Mesendoderm (in vitro differentiated cells): ENCODE data around the gene ADAMTSL1.

Experiments
- DNase-seq: peaks from one replicate; pipeline ENCODE4 v3.0.0; 2013
- H2AK5ac ChIP-seq: 2 replicates; pipeline ENCODE4 v1.6.1; 2013; ENCODE audit warnings: low read length, inconsistent platforms
- H2BK120ac ChIP-seq: 2 replicates; pipeline ENCODE4 v1.6.1; 2013; ENCODE audit warnings: low read depth, mild to moderate bottlenecking, low read length, moderate library complexity, mixed read lengths
- H2BK15ac ChIP-seq: replicated peaks from 2 replicates; pipeline ENCODE4 v1.6.1; 2013; ENCODE audit warnings: low read depth, mild to moderate bottlenecking, moderate library complexity
- H2BK5ac ChIP-seq: 2 replicates; pipeline ENCODE4 v1.6.1; 2013; ENCODE audit warnings: low read length, inconsistent platforms
- H3K18ac ChIP-seq: 2 replicates; pipeline ENCODE4 v1.6.1; 2013; ENCODE audit warnings: mild to moderate bottlenecking, low read length, mixed read lengths
- H3K23ac ChIP-seq: one replicate; pipeline ENCODE4 v1.6.1; 2013; ENCODE audit warnings: low read length
- H3K27ac ChIP-seq: 2 replicates; pipeline ENCODE4 v1.5.1; 2013; ENCODE audit warnings: low read depth, mild to moderate bottlenecking, inconsistent platforms, low read length, moderate library complexity
- H3K27me3 ChIP-seq: 2 replicates; pipeline ENCODE4 v1.6.1; 2013; ENCODE audit warnings: low read length, control low read depth, mild to moderate bottlenecking, inconsistent platforms; ENCODE audit not compliant: insufficient read depth, poor library complexity
- H3K36me3 ChIP-seq: 2 replicates; pipeline ENCODE4 v1.6.1; 2013; ENCODE audit warnings: low read length, inconsistent platforms; ENCODE audit not compliant: control insufficient read depth, insufficient read depth
- H3K4ac ChIP-seq: one replicate; pipeline ENCODE4 v1.6.1; 2013; ENCODE audit warnings: low read depth, mild to moderate bottlenecking, low read length, moderate library complexity
- H3K4me1 ChIP-seq: 2 replicates; pipeline ENCODE4 v1.6.1; 2013; ENCODE audit warnings: low read depth, low read length, inconsistent platforms; ENCODE audit not compliant: control insufficient read depth
- H3K4me2 ChIP-seq: 2 replicates; pipeline ENCODE4 v1.6.1; 2013; ENCODE audit warnings: low read length
- H3K4me3 ChIP-seq: 2 replicates; pipeline ENCODE4 v1.5.1; 2013; ENCODE audit warnings: mild to moderate bottlenecking, low read length
- H3K56ac ChIP-seq: one replicate; pipeline ENCODE4 v1.6.1; 2013; ENCODE audit warnings: low read length
- H3K79me1 ChIP-seq: 2 replicates; pipeline ENCODE4 v1.6.1; 2013; ENCODE audit warnings: low read length, inconsistent platforms
- H3K79me2 ChIP-seq: 2 replicates; pipeline ENCODE4 v1.6.1; 2013; ENCODE audit warnings: mild to moderate bottlenecking, low read length; ENCODE audit not compliant: control insufficient read depth, insufficient read depth
- H3K9ac ChIP-seq: 2 replicates; pipeline ENCODE4 v1.6.1; 2013; ENCODE audit warnings: low read length, inconsistent platforms
- H4K5ac ChIP-seq: one replicate; pipeline ENCODE4 v1.6.1; 2013; ENCODE audit warnings: low read length
- H4K8ac ChIP-seq: one replicate; pipeline ENCODE4 v1.6.1; 2013; ENCODE audit warnings: low read depth, mild to moderate bottlenecking, control low read depth, low read length, moderate library complexity
- WGBS: extraction: QIAGEN DNeasy Blood & Tissue Kit; methylation state at CpG from one replicate; pipeline ENCODE4 v1.1.7; 2013; ENCODE audit warnings: low lambda C conversion rate, missing lambda C conversion rate; ENCODE audit not compliant: insufficient coverage; ENCODE audit errors: extremely low coverage; 5-methylcytosine and 5-hydroxymethylcytosine counted together

The ADAMTSL1 gene

DNA sequence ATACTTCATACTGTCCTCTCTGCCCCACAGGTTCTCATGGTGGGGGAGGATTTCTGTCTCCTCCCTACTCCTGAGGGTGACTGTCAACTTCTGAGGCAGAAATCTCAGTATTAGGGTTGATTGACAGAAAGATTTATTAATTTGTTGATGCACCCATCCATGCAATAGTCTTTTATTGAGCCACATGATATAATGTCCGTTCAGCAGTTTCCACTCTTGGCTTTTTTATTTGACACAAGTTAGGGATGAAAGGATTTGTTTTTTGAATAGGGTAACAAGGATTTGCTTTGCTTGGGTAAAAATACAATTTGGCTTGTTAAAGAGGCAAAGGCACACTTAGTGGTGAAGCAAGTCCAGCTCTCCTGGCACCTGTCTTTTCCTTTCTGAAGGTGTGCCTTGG, 125.0 kb downstream of the ADAMTSL1 start:
- H3K79me1 ChIP-seq: no peaks in the 10 kb centered on the region

DNA sequence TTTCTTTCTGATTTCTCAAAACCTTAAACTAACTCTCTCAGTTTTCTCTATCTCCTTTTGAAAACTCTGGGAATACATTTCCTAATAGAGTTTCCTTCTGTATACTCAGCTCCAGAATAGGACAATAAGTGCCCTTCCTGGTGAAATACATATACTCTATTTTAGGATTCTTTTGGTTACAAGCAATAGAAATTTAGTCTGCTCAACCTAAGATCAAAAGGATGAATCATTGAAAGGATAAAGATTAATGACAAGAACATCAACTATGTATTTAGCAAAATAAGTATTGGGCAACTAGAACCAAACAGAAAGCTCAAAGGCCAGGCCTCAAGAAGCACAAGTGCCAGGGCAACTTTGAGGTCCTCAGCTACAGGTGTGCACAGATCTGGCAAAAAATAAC, 127.1 kb downstream of the ADAMTSL1 start:
- H2AK5ac ChIP-seq: no peak overlapping the region
- H3K27me3 ChIP-seq: no peaks in the 10 kb centered on the region
- no peak overlapping the region for H3K4me2 ChIP-seq
- no peak overlapping the region for H3K18ac ChIP-seq
- H3K79me1 ChIP-seq: no peaks in the 10 kb centered on the region
- H4K5ac ChIP-seq: no peak overlapping the region
- no peak overlapping the region for H3K27ac ChIP-seq
- DNase-seq: no peak
- no peak overlapping the region for H2BK120ac ChIP-seq
- no peak overlapping the region for H2BK15ac ChIP-seq
- H3K79me2 ChIP-seq: no peaks in the 10 kb centered on the region
- no peaks in the 10 kb centered on the region for H3K36me3 ChIP-seq
- no peak overlapping the region for H3K9ac ChIP-seq
- no peak overlapping the region for H3K56ac ChIP-seq
- H3K4me1 ChIP-seq: no peaks in the 10 kb centered on the region
- H2BK5ac ChIP-seq: no peak overlapping the region
- no peak overlapping the region for H3K23ac ChIP-seq
- H3K4ac ChIP-seq: no peak overlapping the region
- no peak overlapping the region for H4K8ac ChIP-seq
- no peak overlapping the region for H3K4me3 ChIP-seq

More for the DNA sequence above, 125.0 kb downstream of the ADAMTSL1 start:
- Histone ChIP-seq H3K9ac (no peak overlapping the region), H3K79me2 (no peaks in the 10 kb centered on the region), H3K18ac (no peak overlapping the region), H3K27me3 (no peaks in the 10 kb centered on the region), H3K4me1 (no peaks in the 10 kb centered on the region), H3K4me2 (no peak overlapping the region), H4K5ac (no peak overlapping the region), H4K8ac (no peak overlapping the region), H3K56ac (no peak overlapping the region), H3K27ac (no peak overlapping the region), H2BK120ac (no peak overlapping the region), H3K23ac (no peak overlapping the region), H2AK5ac (no peak overlapping the region), H2BK5ac (no peak overlapping the region), H3K36me3 (no peaks in the 10 kb centered on the region), H3K4me3 (no peak overlapping the region), H2BK15ac (no peak overlapping the region), H3K4ac (no peak overlapping the region)
- DNase-seq: no peak
- no CpG with 5 or more reads among the region's 1 CpG for WGBS

DNA sequence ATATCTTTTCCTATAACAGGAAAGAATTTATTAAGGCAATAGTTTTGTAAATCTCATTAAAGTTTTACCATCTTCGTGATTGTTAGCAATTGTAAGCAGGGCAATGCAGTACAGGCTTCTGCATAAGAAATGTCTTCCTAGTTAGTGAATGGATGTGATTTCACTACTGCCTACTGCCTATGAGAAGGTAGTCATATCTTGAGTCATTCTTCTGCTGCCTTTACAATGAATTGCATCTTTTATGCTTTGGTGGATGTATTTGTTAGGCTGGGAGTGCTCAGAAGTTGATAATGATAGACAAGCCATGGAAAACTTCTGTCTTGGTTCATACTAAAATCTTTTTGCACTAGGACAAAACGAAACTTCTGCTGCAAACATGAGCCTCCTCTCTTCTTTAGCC, 128.0 kb downstream of the ADAMTSL1 start:
- Histone ChIP-seq H2AK5ac (no peak overlapping the region), H3K9ac (no peak overlapping the region), H3K36me3 (no peaks in the 10 kb centered on the region), H2BK5ac (no peak overlapping the region), H3K79me1 (no peaks in the 10 kb centered on the region), H3K4me3 (no peak overlapping the region), H4K5ac (no peak overlapping the region), H3K56ac (no peak overlapping the region), H3K79me2 (no peaks in the 10 kb centered on the region), H3K27me3 (no peaks in the 10 kb centered on the region), H2BK15ac (no peak overlapping the region), H4K8ac (no peak overlapping the region), H3K4me1 (peaks cover 3% of the 10 kb centered on the region), H3K23ac (no peak overlapping the region), H3K4ac (no peak overlapping the region), H2BK120ac (no peak overlapping the region), H3K4me2 (no peak overlapping the region), H3K18ac (no peak overlapping the region), H3K27ac (no peak overlapping the region)
- WGBS: no CpG with 5 or more reads among the region's 2 CpGs
- no peak for DNase-seq

DNA sequence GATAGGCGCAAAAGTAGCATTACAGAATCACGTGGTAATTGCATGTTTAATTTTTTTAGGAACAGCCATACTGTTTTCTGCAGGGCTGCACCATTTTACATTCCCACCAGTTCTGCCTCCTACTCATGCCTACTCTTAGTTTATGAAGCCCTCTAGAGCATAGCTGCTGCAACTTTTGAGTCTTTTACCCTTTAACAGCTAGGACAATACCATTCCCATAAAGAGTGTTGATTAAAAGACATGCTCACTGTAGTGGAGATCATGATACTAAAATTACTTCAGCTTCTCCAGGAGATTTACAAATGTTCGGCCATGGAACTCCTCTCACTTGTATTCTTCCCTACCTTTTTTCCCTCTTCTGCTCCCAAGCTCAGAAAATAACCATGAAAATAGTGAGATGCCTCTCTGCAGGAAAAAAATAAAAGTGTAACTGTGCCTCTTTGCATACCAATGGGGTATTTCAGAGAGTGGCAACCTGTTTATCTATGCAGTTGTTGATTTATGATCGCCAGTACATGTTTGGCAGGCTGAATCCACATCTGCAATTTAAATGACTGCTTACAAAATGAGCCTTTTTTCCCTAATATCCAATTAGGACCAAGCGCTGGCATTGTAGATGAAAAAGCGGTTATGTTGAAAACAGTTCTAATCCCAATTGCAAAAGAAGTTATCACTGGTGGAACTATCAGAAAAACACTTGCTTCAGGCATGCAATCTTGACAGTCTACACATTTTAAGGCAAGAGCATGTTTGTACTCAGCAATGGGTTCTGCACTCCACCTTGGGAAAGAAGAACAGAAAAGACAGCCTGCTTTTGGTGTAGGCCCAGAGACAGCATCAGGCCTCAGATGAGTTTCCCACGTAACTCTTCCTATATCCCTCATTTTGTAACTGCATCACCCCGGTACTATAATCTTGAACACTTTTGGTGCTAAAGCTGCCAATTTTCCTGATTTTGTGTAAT, 131.1 kb downstream of the ADAMTSL1 start:
- no peak overlapping the region for H3K9ac ChIP-seq
- no peak overlapping the region for H4K5ac ChIP-seq
- no peak overlapping the region for H3K27ac ChIP-seq
- H2BK120ac ChIP-seq: no peak overlapping the region
- no peak overlapping the region for H3K4me2 ChIP-seq
- no peaks in the 10 kb centered on the region for H3K79me1 ChIP-seq
- H3K79me2 ChIP-seq: no peaks in the 10 kb centered on the region
- H3K4ac ChIP-seq: no peak overlapping the region
- H4K8ac ChIP-seq: no peak overlapping the region
- H2BK5ac ChIP-seq: no peak overlapping the region
- no peak for DNase-seq
- H2AK5ac ChIP-seq: no peak overlapping the region
- H3K4me1 ChIP-seq: peaks cover 5% of the 10 kb centered on the region
- H3K18ac ChIP-seq: no peak overlapping the region
- no peak overlapping the region for H3K23ac ChIP-seq
- no peaks in the 10 kb centered on the region for H3K27me3 ChIP-seq
- H3K4me3 ChIP-seq: no peak overlapping the region
- no peaks in the 10 kb centered on the region for H3K36me3 ChIP-seq
- no peak overlapping the region for H2BK15ac ChIP-seq
- WGBS: no CpG with 5 or more reads among the region's 8 CpGs
- no peak overlapping the region for H3K56ac ChIP-seq

DNA sequence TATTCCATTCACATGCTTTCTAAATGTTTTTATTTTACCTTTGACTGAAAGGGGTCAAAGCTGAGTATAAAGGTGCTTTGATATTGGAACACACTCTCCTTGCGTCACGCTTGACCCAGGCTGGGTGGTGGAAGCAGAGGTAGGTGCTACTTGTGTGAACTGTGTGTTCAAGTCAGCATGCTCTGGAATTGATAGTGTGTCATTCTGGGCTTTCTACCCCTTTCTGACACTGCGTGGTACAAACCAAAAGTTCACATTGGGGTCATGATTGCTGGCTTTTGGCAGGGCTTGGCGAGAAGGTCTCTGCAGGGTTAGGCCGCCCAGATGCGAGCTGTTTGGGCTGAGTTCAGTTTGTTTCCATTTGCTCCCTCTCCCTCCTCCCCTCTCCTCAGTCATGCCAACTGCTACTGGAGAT, 131.8 kb downstream of the ADAMTSL1 start:
- peak; percentile 6 for DNase-seq
- H3K23ac ChIP-seq: no peak overlapping the region
- H3K56ac ChIP-seq: peak overlapping the region; percentile 65
- no peak overlapping the region for H3K4me3 ChIP-seq
- H2AK5ac ChIP-seq: no peak overlapping the region
- peaks cover 5% of the 10 kb centered on the region for H3K4me1 ChIP-seq
- H3K36me3 ChIP-seq: no peaks in the 10 kb centered on the region
- no peak overlapping the region for H3K18ac ChIP-seq
- no peak overlapping the region for H3K4ac ChIP-seq
- no peaks in the 10 kb centered on the region for H3K27me3 ChIP-seq
- H2BK5ac ChIP-seq: peak overlapping the region; percentile 17
- H4K8ac ChIP-seq: no peak overlapping the region
- H3K4me2 ChIP-seq: no peak overlapping the region
- H2BK120ac ChIP-seq: no peak overlapping the region
- H3K79me2 ChIP-seq: no peaks in the 10 kb centered on the region
- no peak overlapping the region for H3K27ac ChIP-seq
- no peak overlapping the region for H3K9ac ChIP-seq
- no peaks in the 10 kb centered on the region for H3K79me1 ChIP-seq
- WGBS: no CpG with 5 or more reads among the region's 6 CpGs
- H4K5ac ChIP-seq: no peak overlapping the region
- H2BK15ac ChIP-seq: no peak overlapping the region

DNA sequence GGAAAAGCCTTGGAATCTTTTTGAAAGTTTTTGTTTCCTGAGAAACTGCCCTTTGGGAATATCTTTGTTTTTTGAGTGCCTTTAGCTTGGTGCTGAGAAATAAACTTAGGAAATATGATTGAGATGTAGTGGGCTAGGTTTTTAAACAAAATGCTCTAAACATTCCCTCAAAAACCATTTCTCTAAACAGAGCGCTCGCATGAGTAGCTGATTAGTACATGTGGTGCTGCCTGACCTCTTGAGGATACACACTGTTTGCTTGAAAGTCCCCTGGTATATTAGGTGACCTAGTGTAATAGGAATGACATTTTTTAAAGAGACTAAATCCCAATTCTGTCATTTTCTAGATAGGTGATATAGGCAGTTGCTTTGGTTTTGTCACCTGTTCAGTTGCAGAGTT, 132.3 kb downstream of the ADAMTSL1 start:
- Histone ChIP-seq H3K27me3 (no peaks in the 10 kb centered on the region), H3K56ac (peak overlapping the region; percentile 12), H3K27ac (no peak overlapping the region), H3K18ac (no peak overlapping the region), H3K4ac (peak overlapping the region; percentile 42), H3K4me1 (peaks cover 5% of the 10 kb centered on the region), H2AK5ac (no peak overlapping the region), H4K8ac (no peak overlapping the region), H2BK15ac (peak overlapping the region; percentile 46), H3K36me3 (no peaks in the 10 kb centered on the region), H3K9ac (no peak overlapping the region), H3K4me2 (no peak overlapping the region), H3K23ac (no peak overlapping the region), H2BK5ac (no peak overlapping the region), H2BK120ac (no peak overlapping the region), H4K5ac (no peak overlapping the region), H3K79me1 (no peaks in the 10 kb centered on the region), H3K79me2 (no peaks in the 10 kb centered on the region), H3K4me3 (no peak overlapping the region)
- peak; percentile 22 for DNase-seq
- WGBS: no CpG with 5 or more reads among the region's 2 CpGs
